ENCODE data around the gene FAM135A. TPM values are rescaled to one million over a fixed set of nuclear protein-coding genes. Genes with fewer than 3 reads are reported as not detected.

The FAM135A gene
- 65.8 and 68.7 TPM in 2 replicates for total RNA-seq (2014; rRNA removed; shearing (Covaris generic))
- polyA plus RNA-seq (2016; fragmentation: Nextera tagmentation; extraction: Ambion mirVana): 24.8 and 35.2 TPM in 2 replicates
- long read RNA-seq, partial matches to known transcripts: 7 of 16 reads
- long read RNA-seq, other reads (novel, unspliced or antisense): 8 of 16 reads

GRCh38 chr6:70413114-70413991, at the start of gene FAM135A:
FAM135A (plus strand) TSS chr6:70413508; CDS start chr6:70428343, 14,835 bp downstream.
- H3K36me3 Mint-ChIP-seq (ENCODE audit: low read depth): peaks cover 11% of the 10 kb centered on the region
- peaks cover 13% of the 10 kb centered on the region for H3K27me3 Mint-ChIP-seq (ENCODE audit: insufficient read depth, low read depth, poor library complexity)
- peaks cover 12% of the 10 kb centered on the region for H3K4me1 Mint-ChIP-seq
- TF ChIP-seq POLR2AphosphoS5 (IDR thresholded peaks at IDR 0.05; ENCODE audit: low read depth) (peak; percentile 89), CREB1 (CRISPR knock-in tag; IDR thresholded peaks at IDR 0.05; ENCODE audit: low read depth) (peak; percentile 91), ZNF462 (CRISPR knock-in tag; IDR thresholded peaks at IDR 0.05) (no peak), ETS1 (IDR thresholded peaks at IDR 0.05) (peak; percentile 5; the same call in 1 of the 2 replicates)
- H3F3A ChIP-seq (replicated peaks; ENCODE audit: low read depth): no peaks in the 10 kb centered on the region
- peak; percentile 93 for ATAC-seq
- peaks cover 50% of the 10 kb centered on the region for H3K79me2 ChIP-seq (replicated peaks; ENCODE audit: insufficient read depth)
- peaks cover 8% of the 10 kb centered on the region for H3K4me1 ChIP-seq (ENCODE audit: insufficient read depth)
- peaks cover 5% of the 10 kb centered on the region; the same call in 1 of the 2 replicates for H3K36me3 ChIP-seq (ENCODE audit: insufficient read depth)
- peak; percentile 99 for DNase-seq (ENCODE audit: low spot score)
- peak within 1 kb of the TSS; percentile 99 for H3K27ac Mint-ChIP-seq
- H3K4me3 Mint-ChIP-seq: peak within 1 kb of the TSS; percentile 92
- H3K27ac ChIP-seq (ENCODE audit: low read depth): peak within 1 kb of the TSS; percentile 87
- peak within 1 kb of the TSS; percentile 85 for H3K4me2 ChIP-seq
- H3K9me3 Mint-ChIP-seq: no peaks in the 10 kb centered on the region
- no peaks in the 10 kb centered on the region for H3K9me2 ChIP-seq (ENCODE audit: insufficient read depth)
- peak within 1 kb of the TSS; percentile 87 for H3K4me3 ChIP-seq
- H2AFZ ChIP-seq: peak within 1 kb of the TSS; percentile 83
- no peaks in the 10 kb centered on the region for H3K27me3 ChIP-seq (ENCODE audit: insufficient read depth)
- no peaks in the 10 kb centered on the region for H4K20me1 ChIP-seq (replicated peaks; ENCODE audit: insufficient read depth)
